Activated CD8-positive, alpha-beta memory T cell treated with anti-CD3 and anti-CD28 coated beads for 36 hours (primary cell): ENCODE measurements around the gene TMPRSS3. TPM values are rescaled to one million over a fixed set of nuclear protein-coding genes. Genes with fewer than 3 reads are reported as not detected.

Experiments
- CTCF ChIA-PET: fragments of 350-600 bp; sonication (Branson Sonifier 250); formaldehyde crosslinking; loops from one replicate; lab custom pipeline; 2021; ENCODE audit warnings: antibody characterized with exemption; lab: Charles Lee
- POLR2A ChIA-PET: fragments of 350-600 bp; sonication (Branson Sonifier 250); formaldehyde crosslinking; loops from one replicate; lab custom pipeline; 2021; ENCODE audit warnings: antibody characterized with exemption; lab: Charles Lee
- total RNA-seq, 2 experiments: library from RNA; stranded (reverse); gene quantifications; one replicate each; pipeline ENCODE4 v1.2.3, GENCODE V29; 2021

The TMPRSS3 gene
- total RNA-seq, 2 experiments from 2014 or later = 31.2 to 33.8 TPM

DNA sequence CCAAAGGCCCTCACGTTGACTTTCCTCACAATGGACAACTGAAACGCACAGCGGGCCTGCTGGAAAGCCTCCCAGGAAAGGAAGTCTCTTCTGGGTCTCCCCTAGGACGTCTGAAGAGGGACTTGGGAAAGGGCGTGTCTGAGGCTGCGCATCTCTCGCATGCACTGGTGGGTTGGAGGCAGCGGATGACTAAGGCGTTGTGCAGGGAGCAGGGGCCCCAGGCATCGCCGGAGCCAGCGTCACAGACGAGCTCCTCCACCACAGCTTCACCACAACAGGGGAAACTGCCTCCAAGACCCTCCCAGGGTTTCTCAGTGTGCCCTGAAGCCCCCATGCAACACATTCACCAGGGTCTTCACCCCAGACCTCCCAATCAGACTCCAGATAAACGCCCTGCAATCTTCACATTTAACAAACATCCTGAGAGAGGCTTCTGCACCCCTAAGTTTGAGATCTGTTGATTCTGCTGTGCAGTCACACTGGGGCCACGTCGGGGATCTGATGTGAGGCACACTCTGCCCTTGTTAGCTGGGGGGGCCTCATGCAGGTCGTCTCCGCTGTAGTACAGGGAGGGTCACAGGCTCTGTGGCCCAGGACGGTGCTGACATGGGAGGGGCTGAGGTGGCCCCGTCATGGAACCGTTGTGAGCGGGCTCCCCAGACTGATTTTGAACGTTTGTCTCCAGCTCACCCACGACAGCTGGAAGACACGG lies 22.5 kb downstream of the TMPRSS3 start:
- POLR2A ChIA-PET = no interaction called here
- CTCF ChIA-PET = interaction anchor here (1.4 kb wide), 1 partner anchor 9 kb away, joined by 4 read pairs; no protein-coding TSS in a partner anchor

DNA sequence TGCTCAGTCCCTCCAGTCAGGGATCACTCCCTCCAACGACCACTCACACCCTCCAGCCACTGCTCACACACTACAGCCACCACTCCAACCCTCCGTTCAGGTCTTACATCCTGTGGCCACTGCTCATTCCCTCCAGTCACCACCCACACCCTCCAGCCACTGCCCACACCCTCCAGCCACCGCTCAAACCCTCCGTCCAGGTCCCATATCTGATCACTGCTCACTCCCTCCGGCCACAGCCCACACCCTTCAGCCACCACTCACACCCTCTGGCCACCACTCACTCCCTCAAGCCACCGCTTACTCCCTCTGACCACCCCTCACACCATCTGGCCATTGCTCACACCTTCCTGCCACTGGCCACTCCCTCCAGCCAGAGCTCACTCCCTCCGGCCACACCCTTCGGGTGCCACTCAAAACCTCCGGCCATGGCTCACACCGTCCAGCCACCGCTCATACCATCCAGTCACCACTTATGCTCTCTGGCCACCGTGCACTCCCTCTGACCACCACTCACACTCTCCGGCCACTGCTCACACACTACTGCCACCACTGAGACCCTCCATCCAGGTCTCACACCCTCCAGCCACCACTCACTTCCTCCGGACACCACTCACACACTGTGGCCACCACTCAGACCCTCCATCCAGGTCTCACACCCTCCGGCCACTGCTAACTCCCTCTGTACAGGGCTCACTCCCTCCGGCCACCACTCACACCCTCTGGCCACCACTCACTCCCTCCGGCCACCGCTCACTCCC lies 24.8 kb downstream of the TMPRSS3 start:
- CTCF ChIA-PET = interaction anchor here (1.0 kb wide), 1 partner anchor 11 kb away, joined by 3 read pairs; no protein-coding TSS in a partner anchor

DNA sequence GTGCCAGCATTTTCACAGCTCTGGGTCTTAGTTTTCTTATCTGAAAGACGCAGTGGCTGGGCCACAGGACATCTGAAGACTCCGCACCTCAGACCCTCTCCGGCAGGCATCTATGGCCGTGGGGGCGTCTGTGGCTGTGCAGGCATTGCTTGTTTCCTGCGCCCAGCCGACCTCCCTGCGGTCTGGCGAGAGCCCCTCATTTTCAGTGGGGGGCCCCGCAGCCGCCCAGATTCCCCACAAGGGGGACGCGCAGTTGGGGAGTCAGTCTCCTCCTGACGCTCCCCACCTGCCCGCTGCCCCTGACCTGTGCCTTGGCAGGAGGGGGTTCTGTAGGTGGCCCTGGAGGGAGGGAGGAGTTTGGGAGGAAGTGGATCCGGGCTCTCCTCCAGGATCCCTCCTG lies 26.0 kb downstream of the TMPRSS3 start:
- ChIA-PET CTCF (interaction anchor here (1.0 kb wide), 1 partner anchor 9 kb away, joined by 3 read pairs; no protein-coding TSS in a partner anchor), POLR2A (no interaction called here)

More for the DNA sequence above, 24.8 kb downstream of the TMPRSS3 start:
- POLR2A ChIA-PET = no interaction called here

DNA sequence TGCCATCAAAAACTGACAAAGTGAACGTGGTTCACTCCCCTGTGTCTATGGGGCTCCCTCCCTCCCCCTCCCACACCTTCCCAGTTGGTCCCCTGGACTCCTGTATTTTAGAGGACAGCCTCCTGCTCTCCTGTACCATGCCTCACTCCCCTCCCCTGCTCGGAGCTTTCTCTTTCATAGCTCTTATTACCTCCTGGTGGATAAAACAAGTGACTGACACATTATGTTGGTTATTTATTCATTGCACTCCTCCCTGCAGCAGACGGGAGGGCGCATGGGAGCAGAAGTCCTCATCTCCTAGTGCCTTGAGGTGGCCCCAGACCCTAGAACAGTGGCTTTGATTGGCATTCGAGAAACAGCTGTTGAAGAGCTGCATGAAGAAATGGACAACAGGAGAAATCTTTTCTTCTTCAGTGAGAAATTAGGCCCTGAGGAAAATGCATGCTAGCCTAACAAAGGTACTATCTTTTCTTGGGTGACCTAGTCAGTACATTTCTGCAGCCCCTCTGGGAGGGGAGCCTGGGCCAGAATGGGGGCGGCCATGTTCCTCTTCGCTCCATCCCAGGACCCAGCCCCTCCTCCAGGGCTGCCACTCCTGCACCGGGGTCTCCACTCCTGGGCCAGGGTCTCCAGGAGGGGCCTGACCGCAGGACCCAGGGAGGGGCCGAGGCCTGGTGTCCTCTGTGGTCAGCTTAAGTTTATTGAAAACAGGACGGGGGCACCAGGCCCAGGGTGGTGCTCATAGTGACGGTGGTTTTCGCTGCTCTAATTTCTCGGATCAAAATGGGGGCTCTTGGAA lies 28.3 kb downstream of the TMPRSS3 start:
- POLR2A ChIA-PET = interaction anchor here (0.7 kb wide), 1 partner anchor 21 kb away, joined by 4 read pairs; no protein-coding TSS in a partner anchor
- CTCF ChIA-PET = interaction anchor here (0.8 to 1.9 kb wide), 2 partner anchors 30 to 58 kb away, joined by 3 to 4 read pairs; no protein-coding TSS in a partner anchor

DNA sequence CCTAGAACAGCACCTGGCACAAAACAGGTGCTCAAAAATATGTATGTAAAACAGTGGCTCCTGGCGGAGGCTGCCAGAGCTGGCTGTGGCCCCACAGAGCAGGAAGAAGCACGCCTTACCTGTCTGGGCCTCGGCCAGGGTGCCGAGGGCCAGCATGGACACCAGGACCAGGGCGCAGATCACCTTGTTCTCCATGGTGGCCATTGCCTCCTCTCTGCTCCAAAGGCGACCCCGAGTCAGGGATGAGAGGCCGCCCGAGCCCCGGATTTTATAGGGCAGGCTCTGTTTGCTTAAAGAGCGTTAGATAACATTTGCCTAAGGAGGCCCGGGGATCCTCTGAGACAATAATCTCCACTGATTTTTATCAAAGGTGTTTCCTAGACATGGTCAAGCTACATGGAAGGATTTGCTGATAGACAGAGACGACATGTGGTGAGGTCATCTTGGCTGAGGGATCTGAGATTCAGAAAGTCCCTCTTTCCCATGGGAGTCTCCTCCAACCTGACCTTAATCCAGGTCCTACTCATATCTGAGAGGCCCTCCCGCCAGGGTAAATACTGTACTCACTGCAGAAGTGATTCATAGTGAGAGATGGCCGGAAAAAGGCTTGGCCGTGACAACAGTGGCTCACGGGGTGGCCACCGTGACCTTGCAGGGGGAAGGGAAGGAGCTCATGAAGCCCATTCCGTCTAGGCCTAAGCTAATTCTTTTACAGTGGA lies 29.4 kb downstream of the TMPRSS3 start, which contains the start of gene TFF1:
Gene TFF1 (minus strand): TSS at position 244 of the 719 bp plus-strand sequence. CDS start 40 bp downstream, at position 204.
- CTCF ChIA-PET = interaction anchor here (0.8 to 1.9 kb wide), 2 partner anchors 29 to 56 kb away, joined by 3 to 4 read pairs; no protein-coding TSS in a partner anchor
- POLR2A ChIA-PET = no interaction called here

DNA sequence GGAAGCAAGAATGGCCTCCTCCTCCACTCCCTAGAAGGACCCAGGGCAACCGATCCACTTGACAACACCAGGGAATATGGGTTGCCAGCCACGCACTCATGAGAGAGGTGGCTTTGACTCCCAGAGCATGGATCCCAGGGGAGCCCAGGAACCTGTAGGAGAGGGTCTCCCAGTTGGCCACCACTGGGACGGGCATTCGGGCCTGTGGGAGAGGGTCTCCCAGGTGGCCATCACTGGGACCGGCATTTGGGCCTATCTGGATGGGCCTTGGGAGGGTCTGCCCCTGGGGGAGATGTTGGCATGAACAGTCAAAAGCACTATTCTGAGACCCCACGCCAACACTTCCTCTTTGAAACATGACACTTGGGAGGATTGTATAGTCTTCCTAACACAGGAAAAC lies 30.1 kb downstream of the TMPRSS3 start:
- CTCF ChIA-PET = no interaction called here
- POLR2A ChIA-PET = no interaction called here

DNA sequence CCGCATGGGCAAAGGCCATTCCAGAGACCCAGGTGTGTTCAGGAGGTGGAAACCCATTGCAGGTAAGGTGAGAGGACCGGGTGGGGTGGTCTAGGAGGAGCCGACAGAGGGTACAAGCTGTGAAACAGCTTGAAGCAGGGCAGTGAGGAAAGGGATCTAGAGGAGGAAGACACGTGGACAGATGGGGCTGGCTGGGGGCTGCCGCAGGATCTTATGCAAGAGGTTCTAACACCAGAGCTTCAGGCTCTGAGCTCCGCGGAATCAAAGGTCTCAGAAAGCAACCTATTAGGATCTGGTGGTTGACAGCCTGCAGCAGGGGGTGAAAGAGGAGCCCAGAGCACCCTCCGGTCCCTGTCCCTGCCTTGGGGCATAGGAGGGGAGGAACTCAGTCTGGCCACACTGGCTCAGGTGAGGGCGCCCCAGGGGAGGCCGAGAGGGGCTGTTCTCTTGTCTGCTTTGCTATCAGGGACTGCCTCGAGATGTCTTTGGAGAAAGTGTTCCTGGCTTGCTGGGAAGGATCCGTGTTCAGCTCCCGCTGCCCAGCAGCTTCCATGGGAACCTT lies 31.5 kb downstream of the TMPRSS3 start:
- CTCF ChIA-PET = no interaction called here
- POLR2A ChIA-PET = no interaction called here

DNA sequence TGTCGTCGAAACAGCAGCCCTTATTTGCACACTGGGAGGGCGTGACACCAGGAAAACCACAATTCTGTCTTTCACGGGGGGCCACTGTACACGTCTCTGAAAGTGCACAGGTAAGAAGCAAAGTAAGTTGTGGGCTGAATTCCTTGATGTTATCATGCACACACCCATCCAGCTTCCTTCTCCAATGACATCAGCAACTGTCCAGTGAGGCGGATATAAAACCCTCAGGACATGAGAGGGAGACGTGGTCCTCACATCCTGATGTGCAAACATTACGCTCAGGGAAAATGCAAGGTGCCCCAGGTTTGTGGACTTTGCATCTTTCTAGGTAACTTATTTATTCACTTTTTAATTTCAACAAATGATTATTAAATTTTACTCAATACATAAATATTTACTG lies 32.5 kb downstream of the TMPRSS3 start:
- CTCF ChIA-PET = no interaction called here
- POLR2A ChIA-PET = no interaction called here

DNA sequence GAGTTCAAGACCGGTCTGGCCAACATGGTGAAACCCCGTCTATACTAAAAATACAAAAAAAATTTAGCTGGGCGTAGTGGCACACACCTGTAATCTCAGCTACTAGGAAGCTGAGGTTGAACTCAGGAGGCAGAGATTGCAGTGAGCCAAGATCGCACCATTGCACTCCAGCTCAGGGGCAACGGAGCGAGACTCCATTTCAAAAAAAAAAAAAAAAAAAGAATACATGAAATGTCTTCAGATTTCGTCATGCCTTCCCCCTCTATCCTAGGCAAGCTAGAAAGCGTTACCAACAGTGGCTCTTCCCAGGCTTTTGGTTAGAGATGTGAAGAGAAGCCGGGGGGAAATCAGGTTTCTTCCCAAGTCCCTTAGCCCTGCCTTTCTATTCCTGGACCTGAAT lies 33.2 kb downstream of the TMPRSS3 start:
- POLR2A ChIA-PET = no interaction called here
- CTCF ChIA-PET = no interaction called here

DNA sequence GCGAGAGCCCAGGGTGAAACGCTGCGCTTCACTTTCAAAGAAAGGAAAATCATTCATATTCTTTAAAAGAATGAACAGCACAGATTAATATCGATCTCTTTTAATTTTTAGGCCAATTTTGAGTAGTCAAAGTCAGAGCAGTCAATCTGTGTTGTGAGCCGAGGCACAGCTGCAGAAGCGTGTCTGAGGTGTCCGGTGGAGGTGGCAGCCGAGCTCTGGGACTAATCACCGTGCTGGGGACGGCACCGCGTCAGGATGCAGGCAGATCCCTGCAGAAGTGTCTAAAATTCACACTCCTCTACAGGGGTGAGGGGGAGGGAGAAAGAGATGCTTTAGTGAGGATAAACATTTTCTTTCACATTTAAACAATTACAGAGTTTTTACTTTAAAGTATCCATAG lies 33.7 kb downstream of the TMPRSS3 start:
- ChIA-PET CTCF (no interaction called here), POLR2A (no interaction called here)

DNA sequence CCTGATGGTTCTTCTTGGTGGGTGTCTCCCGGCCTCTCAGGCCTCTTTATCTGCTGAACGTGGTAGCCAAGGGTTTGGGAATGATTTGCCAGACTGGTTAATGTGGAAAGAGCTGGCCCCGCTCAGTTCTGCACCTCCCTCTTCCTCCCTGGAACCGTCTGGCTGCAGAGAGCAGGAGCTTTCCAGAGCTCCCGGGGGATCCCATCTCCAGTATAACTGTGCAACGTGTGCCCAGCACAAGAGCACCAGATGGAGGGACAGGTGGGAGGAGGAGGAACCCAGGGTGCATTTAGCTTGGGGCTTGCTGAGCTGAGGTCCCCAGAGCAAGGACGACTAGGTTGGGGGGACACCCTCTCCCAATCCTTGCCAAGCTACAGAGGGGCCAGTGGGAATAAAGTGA lies 34.6 kb downstream of the TMPRSS3 start:
- POLR2A ChIA-PET = no interaction called here
- CTCF ChIA-PET = interaction anchor here (1.1 to 2.1 kb wide), 4 partner anchors 8 to 89 kb away, joined by 3 to 9 read pairs (median 4); no protein-coding TSS in a partner anchor

DNA sequence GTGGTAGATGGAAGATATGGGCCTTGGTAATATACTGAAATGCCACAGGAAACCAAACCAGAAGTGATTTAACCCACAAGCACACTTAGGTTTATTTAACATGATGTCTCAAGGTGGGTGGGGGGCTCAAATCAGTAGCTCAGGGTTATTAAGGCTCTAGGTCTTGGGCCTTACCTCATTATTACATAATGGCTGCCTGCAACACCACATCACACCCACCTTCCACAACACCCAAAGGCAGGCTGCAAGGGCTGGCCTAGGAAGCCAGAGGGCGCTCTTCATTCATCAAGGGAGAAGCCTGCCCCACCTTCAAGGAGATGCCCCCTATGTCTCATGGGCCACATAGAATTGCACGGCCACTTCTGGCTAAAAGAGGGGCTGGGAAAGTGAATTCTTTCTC lies 35.5 kb downstream of the TMPRSS3 start:
- POLR2A ChIA-PET = no interaction called here
- CTCF ChIA-PET = interaction anchor here (1.1 to 2.1 kb wide), 5 partner anchors 9 to 90 kb away, joined by 3 to 9 read pairs (median 4); no protein-coding TSS in a partner anchor

DNA sequence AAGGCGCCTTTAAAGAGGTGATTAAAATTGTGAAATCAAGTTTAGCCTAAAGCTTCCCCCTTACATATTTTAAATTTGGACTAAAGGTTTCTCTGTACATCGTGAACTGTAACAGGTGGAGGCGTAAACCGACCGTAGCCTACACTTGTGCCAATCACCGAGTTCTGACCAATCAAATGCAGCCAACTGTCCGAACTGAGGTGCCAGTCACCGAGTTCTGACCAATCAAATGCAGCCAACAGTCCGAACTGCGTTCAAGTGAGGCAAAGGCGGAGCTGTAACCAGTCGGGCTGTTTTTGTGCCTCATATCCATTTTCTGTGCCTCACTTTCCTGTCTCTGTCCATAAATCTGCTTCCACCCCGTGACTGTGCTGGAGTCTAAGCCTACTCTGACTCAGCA lies 36.9 kb downstream of the TMPRSS3 start:
- ChIA-PET CTCF (interaction anchor here (1.1 kb wide), 1 partner anchor 100 kb away, joined by 3 read pairs; no protein-coding TSS in a partner anchor), POLR2A (no interaction called here)

DNA sequence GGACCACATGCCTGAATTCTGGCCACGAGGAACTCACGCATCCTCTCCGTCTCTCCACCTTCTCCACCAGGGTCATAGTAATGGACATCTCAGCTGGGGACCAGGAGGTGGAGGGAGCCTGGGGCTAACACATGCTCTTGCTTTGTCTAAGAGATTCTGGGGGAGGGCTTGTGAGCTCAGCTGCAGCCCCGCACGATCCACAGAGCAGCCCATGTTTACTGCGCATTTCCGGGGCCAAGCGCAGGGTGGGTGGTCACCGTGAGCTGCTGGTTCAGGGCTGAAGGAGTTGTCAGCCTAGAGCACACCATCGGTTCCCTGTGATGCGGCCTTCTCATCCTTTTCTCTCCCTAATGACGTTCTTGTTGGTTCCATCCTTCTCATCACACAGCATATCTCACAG lies 37.6 kb downstream of the TMPRSS3 start:
- CTCF ChIA-PET = interaction anchor here (1.1 kb wide), 1 partner anchor 99 kb away, joined by 3 read pairs; no protein-coding TSS in a partner anchor
- POLR2A ChIA-PET = no interaction called here

DNA sequence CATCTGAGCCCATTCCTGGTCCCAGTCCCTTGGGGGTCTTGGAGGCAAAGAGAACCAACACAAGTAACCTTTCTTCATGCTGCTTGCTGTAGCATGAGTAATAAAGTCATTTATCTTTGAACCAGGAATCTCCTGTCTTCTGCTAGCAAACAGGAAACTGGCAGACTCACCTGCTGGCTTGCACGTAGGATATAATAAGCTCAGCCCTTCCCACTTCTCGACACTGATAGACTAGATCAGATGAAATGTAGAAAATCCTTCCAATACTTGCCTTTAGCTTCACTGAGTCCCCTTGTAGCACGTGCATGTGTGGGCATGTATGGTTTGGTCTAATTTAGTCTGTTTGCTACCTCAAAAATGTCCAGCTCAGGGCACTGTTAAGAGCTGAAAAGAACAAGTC lies 38.5 kb downstream of the TMPRSS3 start:
- CTCF ChIA-PET = no interaction called here
- POLR2A ChIA-PET = no interaction called here

DNA sequence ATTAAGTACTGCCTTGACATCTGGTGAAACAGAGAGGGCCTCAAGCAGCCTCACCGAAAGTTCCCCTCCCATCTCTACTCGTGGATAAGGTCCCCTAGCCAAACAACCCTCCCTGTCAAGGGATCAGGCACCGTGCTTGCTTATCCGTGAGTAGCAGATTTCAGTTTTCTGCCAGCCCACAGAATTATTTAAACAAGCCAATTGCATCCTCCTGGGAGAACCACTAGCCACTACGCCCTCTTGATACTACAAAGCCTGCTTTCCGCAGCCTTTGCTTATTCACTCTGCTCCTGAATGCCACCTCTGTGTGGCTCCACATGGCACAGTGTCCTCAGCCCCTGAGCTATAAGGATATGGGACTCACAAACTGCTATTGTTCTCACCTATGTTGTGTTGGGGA lies 39.2 kb downstream of the TMPRSS3 start:
- CTCF ChIA-PET = no interaction called here
- POLR2A ChIA-PET = no interaction called here

DNA sequence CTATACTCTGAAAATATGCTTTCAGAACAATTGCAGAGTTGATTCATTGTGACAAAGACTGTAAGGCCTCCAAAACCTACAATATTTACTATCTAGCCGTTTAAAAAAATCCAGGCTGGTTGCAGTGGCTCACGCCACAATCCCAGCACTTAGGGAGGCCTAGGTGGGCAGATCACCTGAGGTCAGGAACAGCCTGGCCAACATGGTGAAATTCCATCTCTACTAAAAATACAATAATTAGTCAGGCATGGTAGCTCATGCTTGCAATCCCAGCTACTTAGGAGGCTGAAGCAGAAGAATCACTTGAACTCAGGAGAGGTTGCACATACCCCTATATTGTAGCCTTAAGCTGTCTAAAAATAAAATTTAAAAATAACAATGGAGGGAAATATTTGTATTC lies 39.8 kb downstream of the TMPRSS3 start:
- ChIA-PET POLR2A (no interaction called here), CTCF (no interaction called here)

DNA sequence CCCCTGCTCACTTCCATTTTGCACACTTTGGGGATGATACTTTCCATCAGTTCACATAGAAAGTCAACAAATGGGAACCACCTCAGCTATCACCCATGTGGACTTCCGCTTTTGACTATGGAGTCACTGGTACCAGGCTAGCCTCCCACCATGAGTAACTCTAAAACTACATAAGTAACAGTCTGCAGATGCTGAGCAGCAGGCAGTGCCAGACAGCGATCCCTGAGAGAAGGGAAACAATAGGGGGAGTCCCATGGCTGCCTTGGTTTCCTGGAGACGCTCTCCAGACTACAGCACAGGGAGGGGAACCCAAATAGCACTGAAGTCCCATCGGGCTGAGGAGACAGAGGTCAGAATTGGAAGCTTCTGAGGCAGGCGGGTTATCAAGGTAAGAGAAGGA lies 42.2 kb downstream of the TMPRSS3 start:
- CTCF ChIA-PET = no interaction called here
- POLR2A ChIA-PET = no interaction called here
